Measurements from ENCODE around the gene TTLL5. TPM values are rescaled to one million over a fixed set of nuclear protein-coding genes. Genes with fewer than 3 reads are reported as not detected.

The TTLL5 gene
- total and polyA plus RNA-seq, 2 of the 4 experiments (the other 2 are of a cell fraction): 11.9 to 16.7 TPM

DNA sequence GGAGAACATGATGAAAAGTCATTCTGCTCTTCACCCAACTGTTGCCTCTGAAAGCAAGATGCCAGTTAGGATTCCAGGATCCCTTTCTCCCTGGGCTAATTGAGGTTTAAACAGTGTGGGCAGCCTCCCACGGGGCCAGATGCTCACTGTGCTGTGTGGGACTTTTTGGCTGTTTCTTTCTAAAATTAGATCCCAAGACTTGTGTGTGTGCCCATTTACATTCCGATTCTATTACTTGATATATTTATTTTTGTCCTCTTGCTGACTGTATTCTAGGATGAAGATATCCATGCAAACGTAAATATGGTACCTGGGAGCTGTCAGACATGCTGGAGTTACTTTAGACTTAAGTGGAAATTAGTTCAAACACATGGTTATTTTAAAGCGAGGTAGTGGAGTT lies 330.7 kb downstream of the TTLL5 start:
- Histone ChIP-seq H3K9me1 (ENCODE audit: insufficient read depth, low read length) (peaks cover 8% of the 10 kb centered on the region), H2AK5ac (ENCODE audit: low read depth, low read length) (no peak overlapping the region), H4K91ac (ENCODE audit: insufficient read depth, low read depth, low read length) (no peak overlapping the region), H3K36me3 (ENCODE audit: control insufficient read depth, insufficient read depth, low read length) (peaks cover 17% of the 10 kb centered on the region), H3K4ac (ENCODE audit: low read depth, low read length) (no peak overlapping the region), H3K4me2 (ENCODE audit: low read depth, low read length) (no peak overlapping the region; the same call in 1 of the 2 replicates), H3K4me1 (ENCODE audit: control insufficient read depth, insufficient read depth, low read length) (peaks cover 11% of the 10 kb centered on the region), H2BK15ac (ENCODE audit: low read depth, low read length) (peak overlapping the region; percentile 17; the same call in 1 of the 3 replicates), H2AFZ (replicated peaks; ENCODE audit: low read length, poor library complexity) (no peak overlapping the region), H4K8ac (ENCODE audit: low read depth in 2 of 2, low read length in 2 of 2) (no peak overlapping the region), H4K5ac (ENCODE audit: low read depth, low read length) (no peak overlapping the region), H2BK20ac (ENCODE audit: low read depth, low read length) (peak overlapping the region; percentile 32; the same call in 1 of the 2 replicates), H3K4me3 (ENCODE audit: insufficient read depth, low read depth, low read length) (no peak overlapping the region), H3K23ac (ENCODE audit: low read depth, low read length) (no peak overlapping the region), H3K9ac (ENCODE audit: low read depth, low read length) (no peak overlapping the region), H3K27me3 (ENCODE audit: control insufficient read depth, insufficient read depth, low read length) (no peaks in the 10 kb centered on the region), H3K56ac (ENCODE audit: extremely low read depth, insufficient read depth, low read length) (no peak overlapping the region), H2AK9ac (replicated peaks; ENCODE audit: low read depth, low read length, poor library complexity) (no peak overlapping the region), H3K14ac (replicated peaks; ENCODE audit: low read depth, low read length) (no peak overlapping the region), H4K20me1 (ENCODE audit: insufficient read depth, low read length) (no peaks in the 10 kb centered on the region; the same call in 1 of the 2 replicates), H3K79me1 (ENCODE audit: low read depth in 1 of 2, low read length in 2 of 2) (peaks cover 5 to 13% of the 10 kb centered on the region in 2 experiments; a peak in 3 of 4 replicates), H3K27ac (ENCODE audit: insufficient read depth, low read length) (no peak overlapping the region), H3K9me3 (ENCODE audit: control insufficient read depth, insufficient read depth, low read length) (no peaks in the 10 kb centered on the region), H2BK5ac (ENCODE audit: low read depth, low read length, poor library complexity, severe bottlenecking) (peak overlapping the region; percentile 9), H2BK120ac (ENCODE audit: low read depth, low read length) (peak overlapping the region; percentile 5; the same call in 1 of the 2 replicates), H3K18ac (ENCODE audit: low read depth, low read length) (no peak overlapping the region)
- DNase-seq: peak; percentile 78
- ChIA-PET POLR2A (ENCODE audit: unreplicated experiment) (no interaction called here), CTCF (no interaction called here)
- WGBS, 2 experiments (ENCODE audit: extremely low coverage in 2 of 2, insufficient read length in 1 of 2): 60% methylated on average over 1 of the region's 4 CpGs; no CpG with 5 or more reads in 1 of the 2 experiments
- ATAC-seq (ENCODE audit: low read depth): no peak
- TF ChIP-seq CHD1 (IDR thresholded peaks at IDR 0.05; ENCODE audit: low read depth, low read length): no peak
- no peak for TF ChIP-seq RCOR1 (IDR thresholded peaks at IDR 0.05; ENCODE audit: insufficient replicate concordance, low read length)
- no peak for TF ChIP-seq SMC3 (IDR thresholded peaks at IDR 0.05; ENCODE audit: low read depth, low read length)
- no peak for TF ChIP-seq FOS (IDR thresholded peaks at IDR 0.05; ENCODE audit: low read depth, low read length)
- TF ChIP-seq RFX5 (IDR thresholded peaks at IDR 0.05; ENCODE audit: low read depth, low read length): no peak
- TF ChIP-seq POLR2A (IDR thresholded peaks at IDR 0.05; ENCODE audit: low read depth, low read length): no peak
- no peak for TF ChIP-seq NFE2L2 (IDR thresholded peaks at IDR 0.05; ENCODE audit: low read depth, low read length)
- TF ChIP-seq MAFK (IDR thresholded peaks at IDR 0.05; ENCODE audit: low read depth, low read length): no peak
- no peak for TF ChIP-seq USF2 (IDR thresholded peaks at IDR 0.05; ENCODE audit: low read depth, low read length)
- no peak for TF ChIP-seq RAD21 (IDR thresholded peaks at IDR 0.05; ENCODE audit: low read length)
- no peak for TF ChIP-seq MAZ (IDR thresholded peaks at IDR 0.05; ENCODE audit: borderline replicate concordance, low read depth, low read length)
- TF ChIP-seq CEBPB (IDR thresholded peaks at IDR 0.05; ENCODE audit: low read depth, low read length): no peak
- TF ChIP-seq CTCF (conservative IDR thresholded peaks at IDR 0.05; ENCODE audit: low read depth, low read length): no peak
- no peak for TF ChIP-seq MXI1 (IDR thresholded peaks at IDR 0.05; ENCODE audit: borderline replicate concordance, low read depth, low read length)
- no peak for TF ChIP-seq BHLHE40 (IDR thresholded peaks at IDR 0.05; ENCODE audit: low read depth, low read length)
- TF ChIP-seq, protein P1, sequence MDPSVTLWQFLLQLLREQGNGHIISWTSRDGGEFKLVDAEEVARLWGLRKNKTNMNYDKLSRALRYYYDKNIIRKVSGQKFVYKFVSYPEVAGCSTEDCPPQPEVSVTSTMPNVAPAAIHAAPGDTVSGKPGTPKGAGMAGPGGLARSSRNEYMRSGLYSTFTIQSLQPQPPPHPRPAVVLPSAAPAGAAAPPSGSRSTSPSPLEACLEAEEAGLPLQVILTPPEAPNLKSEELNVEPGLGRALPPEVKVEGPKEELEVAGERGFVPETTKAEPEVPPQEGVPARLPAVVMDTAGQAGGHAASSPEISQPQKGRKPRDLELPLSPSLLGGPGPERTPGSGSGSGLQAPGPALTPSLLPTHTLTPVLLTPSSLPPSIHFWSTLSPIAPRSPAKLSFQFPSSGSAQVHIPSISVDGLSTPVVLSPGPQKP (IDR thresholded peaks at IDR 0.05; ENCODE audit: borderline replicate concordance, low read depth, low read length): no peak
- no TSS peak for BruUV-seq (replicated peaks)
- in situ Hi-C loops (cut with MboI; ENCODE audit: low sequenced_read_pairs) (loop anchor here (25.0 kb wide), 1 partner anchor 1071 kb away; no protein-coding TSS in a partner anchor), dilution Hi-C loops (cut with HindIII; ENCODE audit: low sequenced_read_pairs, unreplicated experiment) (no loop called here), intact Hi-C loops (cut with micrococcal nuclease) (no loop called here)
